HAP-1 (cell line): ENCODE data around the gene ZNF282.
"Not testable (repeated sequence)": the region's sequence is repeated elsewhere in the genome, so short reads cannot be mapped to it uniquely, and the experiment has no call there.

Experiments used
- DNase-seq, 2 experiments: peaks; one replicate each; pipeline ENCODE4 v3.0.0-alpha.2; 2016 to 2020; ENCODE audit warnings: low spot score in 2 of 2
- H3K27me3 ChIP-seq: fragments of 250-450 bp; sonication (Bioruptor Pico); 2 replicates; pipeline ENCODE4 v1.5.1; 2020; ENCODE audit warnings: low read depth, mild to moderate bottlenecking, moderate library complexity
- H3K36me3 ChIP-seq: fragments of 250-450 bp; sonication (Bioruptor Pico); replicated peaks from 2 replicates; pipeline ENCODE4 v1.5.1; 2020; ENCODE audit warnings: mild to moderate bottlenecking
- H3K4me1 ChIP-seq: fragments of 250-450 bp; sonication (Bioruptor Pico); 2 replicates; pipeline ENCODE4 v1.5.1; 2020; ENCODE audit warnings: mild to moderate bottlenecking
- H3K4me3 ChIP-seq: fragments of 250-450 bp; sonication (Bioruptor Pico); 2 replicates; pipeline ENCODE4 v1.5.1; 2020; ENCODE audit warnings: mild to moderate bottlenecking, moderate library complexity
- H3K9me3 ChIP-seq: fragments of 250-450 bp; sonication (Bioruptor Pico); 2 replicates; pipeline ENCODE4 v1.5.1; 2020; ENCODE audit warnings: mild to moderate bottlenecking, moderate library complexity
- in situ Hi-C: fragments of 300-500 bp; cut with MboI; formaldehyde crosslinking; loops from 3 replicates; pipeline ENCODE4 v1.14.3; 2020; ENCODE audit warnings: low sequenced_read_pairs, inconsistent platforms, mixed read lengths

ZNF282 gene

DNA sequence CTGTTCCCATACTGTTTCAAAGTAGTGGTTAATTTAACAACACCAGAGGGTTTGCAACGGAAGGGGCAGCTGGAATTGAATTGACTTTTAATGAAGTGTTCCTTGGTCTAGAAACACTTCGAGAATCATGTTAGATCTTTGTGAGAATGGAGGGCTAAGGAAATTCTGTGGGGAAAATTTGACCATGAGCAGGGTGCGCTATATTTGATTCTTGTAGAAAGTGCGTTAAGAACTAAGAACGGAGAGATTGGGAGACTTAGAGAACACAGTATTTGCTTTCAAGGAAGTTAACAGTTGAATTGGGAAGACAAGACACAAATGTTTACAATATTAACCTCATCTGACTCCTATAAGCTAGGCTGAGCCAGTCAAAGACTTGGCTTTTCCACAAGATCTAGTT lies 45.3 kb downstream of the ZNF282 start:
- H3K9me3 ChIP-seq = no peaks in the 10 kb centered on the region
- H3K4me1 ChIP-seq = peaks cover 11% of the 10 kb centered on the region
- DNase-seq = no peak
- H3K36me3 ChIP-seq = no peaks in the 10 kb centered on the region; the same call in 1 of the 2 replicates
- no peaks in the 10 kb centered on the region for H3K27me3 ChIP-seq
- in situ Hi-C loops = no loop called here
- H3K4me3 ChIP-seq = peak overlapping the region; percentile 99

- no peak for DNase-seq
- Histone ChIP-seq H3K4me1 (peaks cover 11% of the 10 kb centered on the region), H3K9me3 (no peaks in the 10 kb centered on the region), H3K36me3 (no peaks in the 10 kb centered on the region; the same call in 1 of the 2 replicates), H3K27me3 (no peaks in the 10 kb centered on the region), H3K4me3 (no peak overlapping the region)
- in situ Hi-C loops = no loop called here
Measured at GRCh38 chr7:149241696-149242095, 46.4 kb downstream of the ZNF282 start.

DNA sequence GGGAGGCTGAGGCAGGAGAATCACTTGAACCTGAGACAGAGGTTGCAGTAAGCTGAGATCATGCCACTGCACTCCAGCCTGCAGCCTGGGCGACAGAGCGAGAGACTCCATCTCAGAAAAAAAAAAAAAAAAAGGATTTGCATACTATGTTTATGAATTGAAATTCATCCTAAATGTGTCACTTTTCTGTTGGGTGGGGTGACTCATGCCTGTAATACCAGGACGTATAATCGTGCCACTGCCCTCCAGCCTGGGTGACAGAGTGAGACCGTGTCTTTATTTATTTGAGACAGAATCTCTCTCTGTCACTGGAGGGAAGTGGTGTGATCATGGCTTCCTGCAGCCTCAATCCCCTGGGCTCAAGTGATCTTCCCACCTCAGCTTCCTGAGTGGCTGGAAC lies 49.9 kb downstream of the ZNF282 start:
- no peaks in the 10 kb centered on the region for H3K27me3 ChIP-seq
- no peak for DNase-seq
- H3K4me1 ChIP-seq = peaks cover 6% of the 10 kb centered on the region; the same call in 1 of the 2 replicates
- in situ Hi-C loops = no loop called here
- no peak overlapping the region for H3K4me3 ChIP-seq
- H3K36me3 ChIP-seq = no peaks in the 10 kb centered on the region
- no peaks in the 10 kb centered on the region for H3K9me3 ChIP-seq

GRCh38 chr7:149245744-149246143 lies 50.4 kb downstream of the ZNF282 start:
- Histone ChIP-seq H3K9me3 (no peaks in the 10 kb centered on the region), H3K36me3 (0 out of 2 replicates have a peak, but pooled peaks cover 3% of the 10 kb centered on the region), H3K4me1 (peaks cover 1% of the 10 kb centered on the region; the same call in 1 of the 2 replicates), H3K27me3 (no peaks in the 10 kb centered on the region), H3K4me3 (no peak overlapping the region)
- in situ Hi-C loops = no loop called here
- no peak for DNase-seq

DNA sequence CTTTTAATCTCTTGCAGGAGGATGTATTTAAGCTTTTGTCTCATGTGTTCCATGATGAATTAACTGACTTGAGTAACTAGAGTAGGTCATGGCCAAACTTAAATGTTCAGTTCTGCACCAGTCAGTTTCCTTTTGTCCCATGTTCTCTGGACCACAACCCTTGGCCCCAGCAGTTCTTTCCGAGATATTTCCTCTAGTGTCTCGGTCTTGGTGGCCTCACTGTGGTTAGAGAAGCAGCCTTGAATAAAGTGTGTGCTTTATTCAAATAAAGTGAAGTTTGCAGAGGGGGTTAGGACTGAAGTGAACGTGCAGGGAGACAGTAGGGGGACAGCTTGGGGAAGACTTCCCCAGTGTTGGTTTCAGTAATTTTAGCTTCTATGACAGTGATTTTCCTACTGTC lies 53.4 kb downstream of the ZNF282 start:
- no peak for DNase-seq
- Histone ChIP-seq H3K4me1 (no peaks in the 10 kb centered on the region), H3K4me3 (no peak overlapping the region), H3K36me3 (peaks cover 24% of the 10 kb centered on the region), H3K27me3 (no peaks in the 10 kb centered on the region), H3K9me3 (no peaks in the 10 kb centered on the region)
- in situ Hi-C loops = no loop called here

DNA sequence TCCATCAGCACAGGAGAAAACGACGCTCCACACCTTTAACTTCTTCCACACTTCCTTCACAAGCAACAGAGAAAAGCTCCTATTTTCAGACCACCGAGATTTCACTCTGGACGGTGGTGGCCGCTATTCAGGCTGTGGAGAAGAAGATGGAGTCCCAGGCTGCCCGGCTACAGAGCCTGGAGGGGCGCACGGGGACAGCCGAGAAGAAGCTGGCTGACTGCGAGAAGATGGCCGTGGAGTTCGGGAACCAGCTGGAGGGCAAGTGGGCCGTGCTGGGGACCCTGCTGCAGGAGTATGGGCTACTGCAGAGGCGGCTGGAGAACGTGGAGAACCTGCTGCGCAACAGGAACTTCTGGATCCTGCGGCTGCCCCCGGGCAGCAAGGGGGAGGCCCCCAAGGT lies 54.8 kb downstream of the ZNF282 start:
- DNase-seq, H3K9me3 ChIP-seq, H3K4me3 ChIP-seq, H3K27me3 ChIP-seq, in situ Hi-C loops, H3K4me1 ChIP-seq: not testable (repeated sequence)
- H3K36me3 ChIP-seq = peaks cover 36% of the 10 kb centered on the region

DNA sequence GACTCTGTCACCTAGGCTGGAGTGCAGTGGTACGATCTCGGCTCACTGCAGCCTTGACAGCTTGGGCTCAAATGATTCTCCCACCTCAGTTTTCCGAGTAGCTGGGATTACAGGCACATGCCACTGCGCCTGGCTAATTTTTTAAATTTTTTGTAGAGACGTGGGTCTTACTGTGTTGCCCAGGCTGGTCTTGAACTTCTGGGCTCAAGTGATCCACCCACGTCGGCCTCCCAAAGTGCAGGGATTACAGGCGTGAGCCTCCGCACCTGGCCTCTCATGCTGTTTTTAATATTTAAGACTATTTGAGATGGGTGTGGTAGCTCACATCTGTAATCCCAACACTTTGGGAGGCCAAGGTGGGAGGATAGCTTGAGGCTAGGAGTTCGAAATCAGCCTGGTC lies 56.2 kb downstream of the ZNF282 start:
- H3K36me3 ChIP-seq = peaks cover 36% of the 10 kb centered on the region

GRCh38 chr7:149252378-149252777 lies 57.0 kb downstream of the ZNF282 start:
- Histone ChIP-seq H3K27me3 (no peaks in the 10 kb centered on the region), H3K9me3 (no peaks in the 10 kb centered on the region), H3K4me1 (no peaks in the 10 kb centered on the region), H3K36me3 (peaks cover 36% of the 10 kb centered on the region), H3K4me3 (no peak overlapping the region)
- in situ Hi-C loops = no loop called here
- no peak for DNase-seq

More for the DNA sequence above, 56.2 kb downstream of the ZNF282 start:
- H3K27me3 ChIP-seq, in situ Hi-C loops, H3K4me3 ChIP-seq, H3K4me1 ChIP-seq, DNase-seq, H3K9me3 ChIP-seq: not testable (repeated sequence)

DNA sequence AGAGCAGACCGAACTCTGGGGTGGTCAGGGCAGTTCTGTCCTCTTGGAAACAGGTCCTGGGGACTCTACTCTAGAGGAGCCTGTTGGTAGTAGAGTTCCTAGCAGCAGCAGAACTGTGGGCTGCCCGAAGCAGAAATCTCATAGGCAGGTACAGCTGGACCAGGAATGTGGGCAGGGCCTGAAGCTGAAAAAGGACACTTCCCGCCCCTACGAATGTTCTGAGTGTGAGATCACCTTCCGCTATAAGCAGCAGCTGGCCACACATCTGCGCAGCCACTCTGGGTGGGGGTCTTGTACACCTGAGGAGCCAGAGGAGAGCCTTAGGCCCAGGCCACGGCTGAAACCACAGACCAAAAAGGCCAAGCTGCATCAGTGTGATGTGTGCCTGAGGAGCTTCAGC lies 58.3 kb downstream of the ZNF282 start:
- H3K4me1 ChIP-seq = no peaks in the 10 kb centered on the region
- H3K36me3 ChIP-seq = peaks cover 36% of the 10 kb centered on the region
- DNase-seq = no peak
- H3K9me3 ChIP-seq = no peaks in the 10 kb centered on the region
- no peaks in the 10 kb centered on the region for H3K27me3 ChIP-seq
- H3K4me3 ChIP-seq = no peak overlapping the region
- in situ Hi-C loops = no loop called here

GRCh38 chr7:149254181-149254858 lies 59.0 kb downstream of the ZNF282 start:
- Histone ChIP-seq H3K4me3 (no peak overlapping the region), H3K27me3 (no peaks in the 10 kb centered on the region), H3K4me1 (no peaks in the 10 kb centered on the region), H3K36me3 (peaks cover 36% of the 10 kb centered on the region), H3K9me3 (no peaks in the 10 kb centered on the region)
- no peak for DNase-seq
- in situ Hi-C loops = no loop called here

GRCh38 chr7:149255174-149255573 lies 59.8 kb downstream of the ZNF282 start:
- DNase-seq = no peak
- Histone ChIP-seq H3K27me3 (no peaks in the 10 kb centered on the region), H3K9me3 (no peaks in the 10 kb centered on the region), H3K4me3 (no peak overlapping the region), H3K4me1 (no peaks in the 10 kb centered on the region), H3K36me3 (peaks cover 36% of the 10 kb centered on the region)
- in situ Hi-C loops = no loop called here

- DNase-seq = no peak
- Histone ChIP-seq H3K36me3 (peaks cover 32% of the 10 kb centered on the region), H3K4me3 (no peak overlapping the region), H3K9me3 (no peaks in the 10 kb centered on the region), H3K4me1 (peaks cover 2% of the 10 kb centered on the region; the same call in 1 of the 2 replicates), H3K27me3 (no peaks in the 10 kb centered on the region)
- in situ Hi-C loops = no loop called here
Measured at GRCh38 chr7:149256568-149256967, 61.2 kb downstream of the ZNF282 start.

- Histone ChIP-seq H3K4me1 (peaks cover 4% of the 10 kb centered on the region; the same call in 1 of the 2 replicates), H3K27me3 (no peaks in the 10 kb centered on the region), H3K9me3 (no peaks in the 10 kb centered on the region), H3K4me3 (no peak overlapping the region), H3K36me3 (peaks cover 29% of the 10 kb centered on the region)
- in situ Hi-C loops = no loop called here
- DNase-seq = no peak
Measured at GRCh38 chr7:149257146-149257545, 61.8 kb downstream of the ZNF282 start.

DNA sequence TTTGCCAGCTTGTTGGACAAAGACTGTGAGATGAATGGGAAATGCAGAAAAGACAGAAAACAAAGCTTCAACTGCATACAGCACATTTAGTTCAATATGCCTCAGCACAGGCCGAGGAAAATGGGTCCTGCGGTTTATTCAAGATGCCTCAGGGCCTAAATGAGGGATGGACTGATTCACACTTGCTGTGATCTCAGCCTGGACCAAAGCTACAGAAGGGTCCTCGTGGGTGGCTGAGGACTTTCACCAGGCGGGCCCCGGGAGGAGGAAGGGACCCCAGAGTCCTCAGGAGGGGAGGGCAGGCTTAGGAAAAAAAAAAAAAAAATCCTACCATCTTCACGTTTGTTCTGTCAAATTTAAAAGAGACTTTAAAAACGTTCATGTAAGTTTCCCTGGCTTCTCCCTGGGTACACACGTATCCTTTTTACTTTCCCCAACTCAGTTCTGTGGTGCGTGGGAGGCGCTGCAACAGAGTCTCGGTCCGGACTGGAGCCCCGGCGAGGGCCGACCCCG lies 66.0 kb downstream of the ZNF282 start:
- Histone ChIP-seq H3K36me3 (no peaks in the 10 kb centered on the region; the same call in 1 of the 2 replicates), H3K4me3 (peak overlapping the region; percentile 30), H3K27me3 (no peaks in the 10 kb centered on the region), H3K9me3 (no peaks in the 10 kb centered on the region), H3K4me1 (peaks cover 11% of the 10 kb centered on the region)
- DNase-seq = peak; percentile 40 to 54
- in situ Hi-C loops = no loop called here
